Eye (tissue), 1 donor: ENCODE data around the gene PFKFB4.
"Not testable (repeated sequence)": the region's sequence is repeated elsewhere in the genome, so short reads cannot be mapped to it uniquely, and the experiment has no call there.

Experiments
- DNase-seq: peaks from one replicate; pipeline ENCODE4 v3.0.0-alpha.2; 2015

PFKFB4 gene

DNA sequence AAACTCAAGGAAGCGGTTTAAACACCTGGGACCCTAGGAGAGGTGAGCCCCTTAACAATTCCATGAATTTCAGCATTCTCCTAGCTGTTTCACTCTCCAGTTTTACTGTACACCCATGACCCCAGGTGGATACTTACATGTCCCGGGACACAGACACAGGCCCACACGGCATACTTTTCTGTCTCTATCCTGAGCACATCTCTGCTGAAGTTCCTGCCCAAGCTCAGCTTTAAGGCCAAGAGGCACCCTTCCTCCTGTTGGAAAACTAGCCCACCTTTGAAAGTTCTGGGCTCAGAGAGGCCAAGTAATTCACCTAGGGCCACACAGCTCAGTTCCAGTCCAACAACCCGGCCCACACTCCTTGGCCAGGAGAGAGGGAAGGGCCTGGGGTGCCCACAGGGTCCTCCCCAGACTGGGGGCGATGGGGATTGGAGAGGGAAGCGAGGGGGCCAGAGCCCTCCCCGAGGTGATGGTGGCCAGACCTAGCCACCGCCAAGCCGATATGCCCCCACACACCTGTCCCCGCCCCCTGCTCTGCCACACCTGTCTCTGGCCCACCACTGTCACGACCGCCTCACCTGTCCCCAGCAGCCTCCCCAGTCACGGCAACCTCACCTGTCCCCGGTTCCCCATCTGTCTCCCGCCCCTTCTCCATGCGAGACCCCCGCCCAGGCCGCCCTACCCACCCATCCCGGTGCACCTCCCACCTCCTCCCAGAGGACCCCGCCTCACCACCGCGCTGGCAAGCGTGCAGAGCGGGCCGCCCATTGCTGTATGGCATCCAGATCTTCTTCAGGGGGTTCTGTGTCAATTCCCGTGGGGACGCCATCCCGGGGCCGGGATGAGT is 431 bp downstream of the PFKFB4 start:
- no peak for DNase-seq

DNA sequence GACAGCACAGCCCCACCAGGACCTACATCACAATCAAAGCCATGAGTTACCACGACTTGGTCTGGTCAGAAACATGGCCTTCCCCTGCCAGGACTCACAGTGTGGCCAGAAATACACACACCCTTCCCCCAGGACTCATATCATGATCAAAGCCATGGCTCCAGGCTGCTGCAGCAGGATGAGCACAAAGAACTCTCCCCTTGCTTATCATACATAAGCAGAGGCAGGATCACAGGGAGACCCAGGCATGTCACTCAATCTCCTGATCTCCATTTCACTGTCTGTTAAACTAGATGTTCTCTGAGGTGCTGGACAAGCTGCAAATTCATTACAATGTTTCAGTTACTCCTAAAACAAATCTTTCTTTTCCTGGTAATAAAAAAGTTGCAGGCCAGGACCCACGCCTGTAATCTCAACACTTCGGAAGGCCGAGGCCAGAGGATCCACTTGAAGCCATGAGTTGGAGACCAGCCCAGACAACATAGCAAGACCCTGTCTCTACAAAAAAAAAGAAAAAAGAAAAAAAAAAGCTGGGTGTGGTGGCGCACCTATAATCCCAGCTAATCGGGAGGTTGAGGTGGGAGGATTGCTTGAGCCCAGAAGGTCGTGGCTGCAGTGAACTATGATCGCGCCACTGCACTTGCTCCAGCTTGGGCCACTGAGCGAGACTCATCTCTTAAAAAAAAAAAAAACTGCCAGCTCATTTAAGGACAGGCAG is 1.2 kb downstream of the PFKFB4 start:
- no peak for DNase-seq

DNA sequence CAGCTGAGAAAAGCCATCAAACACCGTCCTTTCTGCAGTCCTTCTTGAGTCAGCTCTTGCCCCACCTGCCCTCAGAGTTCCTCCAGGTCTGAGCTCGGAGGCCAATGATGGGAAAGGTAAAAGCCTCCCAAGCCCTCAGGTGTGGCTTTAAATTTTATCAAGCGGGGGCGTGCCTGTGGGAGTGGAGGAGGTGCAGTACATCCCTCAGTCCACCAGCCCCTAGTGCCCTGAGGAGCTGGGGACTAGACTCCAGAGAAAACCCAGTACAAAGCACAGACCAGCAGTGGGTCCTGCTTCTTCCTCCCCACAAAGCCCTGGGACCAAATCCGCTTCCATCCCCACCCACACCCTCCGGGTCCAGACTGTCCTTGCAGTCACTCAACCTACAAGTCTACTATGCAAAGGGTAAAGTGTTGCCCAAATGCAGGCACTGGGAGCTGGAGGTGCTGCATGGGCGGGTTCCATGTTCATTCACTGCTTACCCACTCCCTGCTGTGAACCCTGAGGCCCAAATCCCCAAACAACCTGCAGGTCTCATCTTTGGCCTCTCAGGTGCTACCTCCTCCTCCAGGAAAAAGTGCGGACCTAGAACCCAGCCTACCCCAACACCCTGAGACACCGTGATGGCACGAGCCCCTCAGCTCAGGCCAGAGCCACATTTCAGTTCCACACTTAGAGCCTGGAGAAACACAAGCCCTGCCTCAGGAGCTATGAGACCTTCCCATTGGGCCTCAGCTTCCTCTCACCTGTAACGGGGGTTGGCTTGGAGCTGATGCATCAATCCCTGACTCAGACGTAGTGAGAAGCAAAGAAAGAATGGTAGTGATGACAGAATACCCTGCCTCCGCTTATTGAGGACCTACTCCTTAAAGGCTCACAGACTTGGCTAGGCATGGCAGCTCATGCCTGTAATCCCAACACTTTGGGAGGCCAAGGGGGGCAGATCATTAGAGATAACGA is 2.4 kb downstream of the PFKFB4 start:
- no peak for DNase-seq

DNA sequence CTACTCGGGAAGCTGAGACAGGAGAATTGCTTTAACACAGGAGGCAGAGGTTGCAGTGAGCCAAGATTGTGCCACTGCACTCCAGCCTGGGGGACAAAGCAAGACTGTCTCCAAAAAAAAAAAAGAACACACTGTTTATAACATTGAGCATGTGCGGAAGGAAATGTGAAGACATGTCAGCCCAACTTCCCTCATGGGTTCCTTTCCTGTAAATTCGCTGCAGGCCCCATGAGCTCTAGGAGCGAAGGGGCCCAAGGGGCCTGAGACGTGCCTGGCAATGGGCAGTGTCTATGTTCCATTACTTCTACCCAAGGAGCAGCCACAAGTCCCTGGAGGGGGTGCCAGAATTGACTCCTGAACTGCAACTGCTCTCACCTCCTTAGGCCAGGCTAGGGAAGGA is 3.2 kb downstream of the PFKFB4 start:
- no peak for DNase-seq

DNA sequence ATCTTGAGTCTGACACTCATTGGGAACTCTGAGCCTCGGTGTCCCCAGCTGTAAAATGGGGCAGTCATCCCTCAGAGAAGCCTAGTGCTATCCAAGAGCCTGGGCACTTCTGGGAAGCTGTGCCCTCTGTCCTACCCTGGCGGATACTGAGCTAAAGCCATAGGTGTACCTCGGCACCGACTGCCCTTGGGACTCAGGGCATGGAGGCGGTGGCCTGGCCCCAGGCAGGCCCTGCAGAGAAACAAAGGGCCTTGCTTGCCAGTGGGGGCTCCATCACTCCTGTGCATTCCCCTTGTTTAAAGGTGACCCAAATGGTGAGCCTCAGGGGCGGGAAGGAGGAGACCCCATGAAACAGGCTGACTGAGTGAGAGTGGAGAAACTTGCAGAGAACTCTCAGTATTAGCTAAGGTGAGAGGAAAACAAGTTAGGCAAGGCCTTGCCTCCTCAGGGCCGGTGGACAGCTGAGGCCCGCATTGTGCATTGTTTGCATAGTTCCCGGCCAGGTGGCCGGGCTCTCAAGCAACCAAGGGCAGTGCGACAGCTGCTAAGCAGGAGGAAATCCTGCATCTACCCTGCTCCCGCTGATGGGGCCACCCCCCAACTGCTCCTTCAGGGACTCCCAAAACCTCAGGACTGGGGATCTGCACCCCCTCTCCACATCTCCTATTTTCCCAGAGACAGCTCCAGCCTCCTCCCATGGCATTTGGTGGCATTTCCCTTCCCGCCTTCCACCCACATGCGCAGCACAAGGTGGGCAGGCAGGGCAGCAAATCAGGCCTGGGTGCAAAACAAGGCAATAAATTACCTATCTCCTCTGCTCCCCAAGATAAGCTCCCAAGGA is 4.3 kb downstream of the PFKFB4 start:
- no peak for DNase-seq

DNA sequence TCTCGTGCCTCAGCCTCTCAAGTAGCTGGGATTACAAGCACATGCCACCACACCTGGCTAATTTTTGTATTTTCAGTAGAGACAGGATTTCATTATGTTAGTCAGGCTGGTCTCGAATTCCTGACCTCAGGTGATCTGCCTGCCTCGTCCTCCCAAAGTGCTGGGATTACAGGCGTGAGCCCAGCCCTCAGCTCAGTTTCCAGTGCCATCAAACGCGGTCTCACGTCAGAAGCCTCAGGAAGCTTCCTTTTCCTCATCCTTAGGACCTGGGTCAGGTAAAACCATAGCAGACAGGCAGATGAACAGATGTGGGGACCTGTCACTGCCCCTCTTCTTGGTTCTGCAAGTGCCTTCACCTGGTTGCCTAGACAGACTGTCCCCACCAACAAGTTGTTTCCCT is 5.0 kb downstream of the PFKFB4 start:
- not testable (repeated sequence) for DNase-seq

DNA sequence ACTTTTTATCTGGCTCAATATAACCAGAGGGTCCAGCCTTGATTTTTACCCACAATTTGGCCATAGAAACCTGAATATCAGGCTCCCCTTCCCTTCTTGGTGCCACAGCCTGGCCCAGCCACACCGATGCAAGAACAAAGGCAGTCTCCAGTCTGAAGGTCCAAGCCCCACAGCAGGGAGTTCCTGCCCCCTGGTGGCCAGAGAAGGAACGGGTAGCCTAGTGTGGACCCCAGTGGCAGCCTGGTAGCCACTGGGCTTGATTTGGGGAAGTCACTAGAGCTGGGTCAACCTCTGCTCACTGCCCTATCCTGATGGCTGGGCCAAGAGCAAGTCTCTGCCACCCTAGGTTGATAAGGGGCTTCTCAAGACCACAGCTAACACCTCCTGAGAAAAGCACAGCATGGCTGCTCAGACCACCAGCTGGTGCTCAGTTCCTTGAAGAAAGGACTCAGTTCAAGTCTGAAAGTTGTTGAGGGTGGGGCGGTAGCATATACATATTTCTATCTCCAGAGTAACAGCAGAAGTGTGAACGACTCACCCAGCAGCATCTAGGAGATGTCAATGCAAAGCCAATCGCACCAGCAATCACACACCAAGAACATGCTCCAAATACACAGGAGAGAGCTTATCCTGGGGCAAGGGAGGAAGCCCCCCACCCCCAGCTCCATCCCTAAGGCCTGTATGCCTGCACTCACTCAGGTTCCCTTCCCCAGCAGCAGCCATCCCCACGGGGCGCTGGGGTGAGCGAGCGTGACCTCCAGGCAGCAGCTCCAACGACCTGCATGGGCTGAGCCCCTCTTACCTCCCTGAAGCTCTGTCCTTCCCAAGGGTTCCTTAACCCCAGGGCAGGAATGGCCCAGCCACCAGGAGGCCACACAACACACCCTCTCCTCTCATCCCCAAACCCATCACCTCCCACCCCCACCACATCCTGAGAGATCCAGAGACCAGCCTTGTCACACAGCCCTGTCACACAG is 7.6 kb downstream of the PFKFB4 start:
- peak; percentile 92 for DNase-seq

DNA sequence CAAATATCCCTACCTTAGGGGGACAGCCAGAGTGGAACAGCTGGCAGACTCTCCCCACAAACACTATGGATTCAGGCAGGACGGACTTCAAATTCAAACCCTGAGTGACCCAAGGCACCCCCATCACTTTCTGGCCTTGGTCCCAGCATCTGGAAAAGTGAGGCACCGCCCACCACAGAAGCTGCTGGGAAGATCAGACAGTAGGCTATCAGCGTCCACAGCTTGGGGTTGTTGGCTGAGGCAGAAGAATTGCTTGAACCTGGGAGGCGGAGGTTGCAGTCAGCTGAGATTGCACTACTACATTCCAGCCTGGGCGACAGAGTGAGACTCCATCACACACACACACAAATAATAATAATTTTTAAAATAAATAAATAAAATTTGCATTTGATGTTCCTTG is 8.5 kb downstream of the PFKFB4 start:
- no peak for DNase-seq

DNA sequence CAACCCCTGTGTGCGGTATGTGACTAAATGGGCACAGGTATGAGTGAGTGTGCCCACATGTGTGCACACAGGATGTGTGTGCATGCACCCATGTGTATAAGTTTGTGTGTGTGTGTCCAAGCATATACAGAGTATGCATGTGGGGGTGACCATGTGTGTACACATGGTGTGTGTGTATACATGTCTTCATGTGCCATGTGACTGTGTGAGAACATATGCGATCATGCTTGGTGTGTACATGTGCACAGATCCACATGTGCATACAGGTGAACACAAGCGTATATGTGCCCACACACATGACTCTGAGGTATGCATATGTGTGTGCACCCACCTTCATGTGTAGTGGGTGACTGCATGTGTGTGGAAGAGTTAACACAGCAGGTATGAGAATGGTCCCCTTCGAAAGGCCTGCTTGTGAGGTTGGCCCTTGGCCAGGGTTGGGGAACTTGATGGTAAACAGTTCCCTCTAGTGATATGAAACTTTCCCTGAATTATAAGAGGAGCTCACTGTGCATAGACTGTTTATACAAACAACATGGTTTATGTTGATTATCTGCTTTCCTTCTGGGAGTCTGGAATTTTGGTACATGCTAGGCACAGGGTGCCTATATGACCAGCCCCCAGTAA is 10.3 kb downstream of the PFKFB4 start:
- no peak for DNase-seq

DNA sequence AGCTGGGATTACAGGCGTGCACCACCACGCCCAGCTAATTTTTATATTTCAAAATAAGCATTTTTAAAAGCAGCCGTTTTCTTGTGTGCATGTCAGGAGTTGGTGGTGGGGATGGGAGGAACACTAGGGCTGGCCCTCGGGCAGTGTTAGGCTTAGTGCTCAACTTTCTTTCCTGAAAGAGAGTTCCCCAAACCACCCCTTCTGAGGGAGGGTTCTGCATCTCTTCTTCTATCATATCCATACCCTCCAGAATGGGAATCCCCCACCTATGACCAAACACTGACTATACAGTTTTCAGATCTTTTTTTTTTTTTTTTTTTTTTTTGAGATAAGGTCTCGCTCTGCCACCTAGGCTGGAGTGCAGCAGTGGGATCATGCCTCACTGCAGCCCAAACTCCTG is 12.5 kb downstream of the PFKFB4 start:
- DNase-seq: no peak

DNA sequence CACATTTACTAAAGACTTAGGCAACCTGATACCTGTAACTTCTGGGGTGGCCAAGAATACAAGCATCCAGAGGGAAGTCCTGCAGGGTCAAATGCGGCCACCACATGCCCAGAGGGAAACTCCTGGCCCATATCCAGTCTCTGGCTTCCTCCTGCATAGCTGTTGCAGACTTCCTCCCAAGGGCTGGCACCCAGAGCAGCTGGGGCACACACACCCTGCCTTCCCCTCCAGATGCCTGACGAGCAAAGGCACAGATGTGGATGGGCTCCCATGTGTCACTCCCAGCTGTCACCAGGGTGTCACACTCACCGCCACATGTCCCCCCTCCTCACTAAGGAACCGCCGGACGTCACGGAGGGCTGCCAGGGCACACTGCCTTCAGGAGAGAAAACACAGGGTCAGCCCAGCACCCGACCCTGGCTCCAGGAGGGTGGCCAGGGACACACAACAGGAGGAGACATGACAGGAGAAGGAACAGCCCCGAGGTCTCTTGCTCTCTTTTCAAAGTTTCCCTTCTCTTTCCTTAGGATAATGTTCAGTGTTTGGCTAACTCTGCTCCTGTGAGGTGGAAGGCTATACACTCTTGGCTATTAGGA is 13.2 kb downstream of the PFKFB4 start:
- DNase-seq: no peak

DNA sequence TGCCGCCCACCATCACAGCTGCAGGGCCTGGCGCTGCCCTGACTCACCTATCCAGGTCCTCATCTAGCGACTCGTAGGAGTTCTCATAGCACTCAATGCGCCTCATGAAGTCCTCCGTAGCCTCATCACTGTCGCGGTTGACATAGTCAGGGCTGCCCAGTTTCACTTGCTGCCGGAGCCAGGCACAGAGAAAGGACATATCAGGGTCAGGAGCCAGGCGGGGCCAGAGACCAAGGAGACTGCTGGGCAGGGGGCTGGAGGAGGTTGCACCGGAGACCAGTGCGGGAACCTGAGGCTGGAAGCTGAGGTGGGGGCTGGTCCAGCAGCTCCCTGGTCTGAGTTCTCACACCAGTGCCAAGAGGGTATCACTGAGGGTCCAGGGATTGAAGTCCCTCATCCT is 18.2 kb downstream of the PFKFB4 start:
- DNase-seq: no peak

DNA sequence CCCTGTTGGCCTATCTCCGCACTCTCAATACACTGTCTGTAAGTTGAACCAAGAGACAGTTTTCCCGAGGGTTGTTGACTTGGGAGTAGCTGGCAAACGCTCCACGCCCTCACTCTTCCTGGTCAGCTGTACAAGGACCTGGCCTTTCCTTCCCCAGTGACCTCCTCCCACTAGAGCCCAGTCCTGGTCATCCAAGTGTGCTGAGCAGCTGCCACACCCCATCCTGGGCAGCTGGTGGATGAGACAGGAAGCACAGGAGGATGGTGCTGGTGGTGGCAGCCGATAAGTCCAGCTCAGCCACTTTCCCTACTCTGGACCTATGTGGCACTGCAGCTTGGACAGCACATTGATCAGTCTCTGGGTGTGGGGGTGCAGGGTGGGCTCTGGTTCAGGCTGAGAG is 19.8 kb downstream of the PFKFB4 start:
- no peak for DNase-seq

DNA sequence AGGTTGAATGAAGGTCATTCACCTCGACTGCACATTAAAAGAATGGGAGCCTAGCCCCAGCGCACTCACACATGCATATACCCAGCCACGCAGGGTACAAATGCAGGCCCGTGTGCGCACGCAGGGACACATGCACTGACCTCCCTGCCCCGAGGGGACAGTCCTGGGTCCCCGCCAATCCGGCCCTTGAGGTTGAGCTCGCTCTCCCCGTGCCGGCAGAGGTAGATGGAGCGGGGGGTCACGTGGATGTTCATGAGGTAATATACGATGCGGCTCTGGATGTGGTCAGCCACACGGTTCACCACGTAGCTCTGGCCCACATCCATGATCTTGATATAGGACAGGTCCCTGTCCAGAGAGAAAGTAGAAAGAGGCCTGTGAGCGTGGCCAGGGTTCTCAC is 20.5 kb downstream of the PFKFB4 start:
- DNase-seq: no peak

DNA sequence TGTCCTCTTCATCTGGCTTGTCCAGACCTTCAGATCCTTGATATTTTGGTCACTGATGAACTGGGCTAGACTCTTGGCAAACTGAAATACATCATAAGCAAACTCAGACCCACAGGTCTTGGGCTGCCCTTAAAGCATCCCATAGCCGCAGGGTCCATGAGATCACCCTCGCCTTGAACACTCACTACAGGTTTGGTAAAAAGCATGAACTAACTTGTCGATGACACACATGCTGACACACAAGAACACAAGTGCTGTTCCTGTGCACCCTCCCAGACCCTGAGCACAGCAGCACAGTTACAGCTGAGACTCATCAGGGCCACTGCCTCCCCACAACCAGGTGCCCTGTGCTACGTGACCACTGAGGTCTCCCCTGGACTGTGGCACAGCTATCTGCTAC is 21.0 kb downstream of the PFKFB4 start:
- DNase-seq: no peak

DNA sequence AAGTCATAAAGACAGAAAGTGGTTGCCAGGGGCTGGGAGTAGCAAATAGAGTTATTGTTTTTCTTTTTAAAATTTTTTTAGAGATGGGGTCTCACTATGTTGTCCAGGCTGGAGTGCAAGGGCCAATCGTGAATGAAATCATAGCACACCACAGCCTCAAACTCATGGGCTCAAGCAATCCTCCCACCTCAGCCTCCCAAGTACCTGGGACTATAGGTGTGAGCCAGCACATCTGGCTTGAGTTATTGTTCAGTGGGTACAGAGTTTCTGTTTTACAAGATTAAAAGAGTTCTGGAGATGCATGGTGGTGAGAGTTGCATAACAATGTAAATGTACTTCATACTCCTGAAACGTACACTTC is 23.6 kb downstream of the PFKFB4 start:
- DNase-seq: no peak

DNA sequence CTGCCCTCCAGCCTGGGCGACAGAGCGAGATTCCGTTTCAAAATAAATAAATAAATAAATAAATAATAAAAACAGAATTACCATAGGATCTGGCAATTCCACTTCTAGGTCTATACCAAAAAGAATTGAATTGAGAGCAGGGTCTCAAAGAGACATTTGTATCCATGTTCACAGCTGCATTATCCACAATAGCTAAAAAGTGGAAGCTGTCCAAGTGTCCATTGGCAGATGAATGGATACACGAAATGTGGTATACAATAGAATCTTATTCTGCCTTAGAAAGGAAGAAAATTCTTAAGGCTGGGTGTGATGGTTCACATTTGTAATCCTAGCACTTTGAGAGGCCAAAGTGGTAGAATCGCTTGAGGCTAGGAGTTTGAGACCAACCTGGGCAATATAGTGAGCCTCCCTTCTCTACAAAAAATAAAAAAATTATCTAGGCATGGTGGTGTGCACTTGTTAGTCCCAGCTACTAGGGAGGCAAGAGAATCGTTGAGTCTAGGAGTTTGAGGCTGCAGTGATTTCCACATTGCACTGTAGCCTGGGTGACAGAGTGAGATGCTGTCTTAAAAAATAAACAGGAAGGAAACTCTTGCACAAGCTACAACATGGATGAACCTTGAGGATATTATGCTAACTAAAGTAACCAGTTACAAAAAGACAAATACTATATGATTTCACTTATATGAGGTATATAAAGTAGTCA is 24.2 kb downstream of the PFKFB4 start:
- no peak for DNase-seq

DNA sequence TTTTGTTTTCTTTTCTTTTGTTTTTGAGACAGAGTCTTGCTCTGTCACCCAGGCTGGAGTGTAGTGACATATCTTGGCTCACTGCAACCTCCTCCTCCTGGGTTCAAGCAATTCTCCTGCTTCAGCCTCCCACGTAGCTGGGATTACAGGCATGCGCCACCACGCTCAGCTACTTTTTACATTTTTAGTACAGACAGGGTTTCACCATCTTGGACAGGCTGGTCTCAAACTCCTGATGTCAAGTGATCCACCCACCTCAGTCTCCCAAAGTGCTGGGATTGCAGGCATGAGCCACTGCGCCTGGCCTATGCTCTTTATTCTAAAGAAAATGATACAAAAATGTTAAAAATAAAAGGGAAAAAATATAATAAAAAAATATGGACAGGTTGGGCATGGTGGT is 25.9 kb downstream of the PFKFB4 start:
- not testable (repeated sequence) for DNase-seq

DNA sequence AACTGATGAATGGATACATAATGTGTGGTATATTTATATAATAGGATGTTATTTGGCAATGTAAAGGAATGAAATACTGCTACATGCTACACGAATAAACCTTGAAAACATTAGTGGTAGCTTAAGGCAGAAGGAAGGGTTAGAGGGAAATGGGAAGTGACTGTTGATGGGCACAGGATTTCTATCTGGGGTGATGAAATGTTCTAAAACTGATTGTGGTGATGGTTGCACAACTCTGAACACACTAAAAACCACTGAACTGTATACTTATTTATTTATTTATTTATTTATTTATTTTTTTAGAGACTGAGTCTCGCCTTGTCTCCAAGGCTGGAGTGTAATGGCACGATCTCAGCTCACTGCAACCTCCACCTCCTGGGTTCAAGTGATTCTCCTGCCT is 27.8 kb downstream of the PFKFB4 start:
- no peak for DNase-seq

DNA sequence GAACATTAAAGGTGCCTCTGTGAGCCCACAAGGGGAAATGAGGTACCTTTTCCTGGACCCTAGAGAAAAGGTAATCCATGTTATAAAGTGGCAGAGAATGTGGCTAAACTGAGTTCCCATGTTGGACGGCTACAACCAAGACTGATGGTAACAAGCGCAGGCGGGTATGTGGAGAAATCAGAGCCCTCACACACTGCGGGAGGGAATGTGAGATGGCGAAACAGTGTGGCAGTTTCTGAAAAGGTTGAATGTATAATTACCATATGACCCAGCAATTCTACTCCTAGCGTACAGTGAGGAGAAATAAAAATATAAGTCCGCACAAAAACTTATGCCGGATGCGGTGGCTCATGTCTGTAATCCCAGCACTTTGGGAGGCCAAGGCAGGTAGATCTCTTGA is 28.6 kb downstream of the PFKFB4 start:
- no peak for DNase-seq
